Transverse colon (tissue), 3 donors: Measurements from ENCODE around the gene SOX12.

Experiments
- EP300 ChIP-seq: sonication (generic); formaldehyde crosslinking; IDR thresholded peaks from one replicate; pipeline ENCODE4 v1.6.1; 2017; ENCODE audit warnings: antibody characterized with exemption, low read depth
- POLR2A ChIP-seq: fragments of 450-650 bp; IDR thresholded peaks from one replicate; pipeline ENCODE4 v1.6.1; 2016; ENCODE audit warnings: antibody characterized with exemption, mild to moderate bottlenecking, moderate library complexity
- TF ChIP-seq, protein P1 (sequence below), 5 experiments: fragments of 200-600 bp in 3 of 5; fragments of 450-650 bp in 2 of 5; sonication (generic) in 3 of 5; IDR thresholded peaks; 1 replicate in 2 of 5; 2 replicates in 3 of 5; pipeline ENCODE4 v1.5.1; 2016 to 2017; ENCODE audit warnings: antibody characterized with exemption in 5 of 5, inconsistent platforms in 3 of 5, mild to moderate bottlenecking in 2 of 5, moderate library complexity in 1 of 5

DNA sequence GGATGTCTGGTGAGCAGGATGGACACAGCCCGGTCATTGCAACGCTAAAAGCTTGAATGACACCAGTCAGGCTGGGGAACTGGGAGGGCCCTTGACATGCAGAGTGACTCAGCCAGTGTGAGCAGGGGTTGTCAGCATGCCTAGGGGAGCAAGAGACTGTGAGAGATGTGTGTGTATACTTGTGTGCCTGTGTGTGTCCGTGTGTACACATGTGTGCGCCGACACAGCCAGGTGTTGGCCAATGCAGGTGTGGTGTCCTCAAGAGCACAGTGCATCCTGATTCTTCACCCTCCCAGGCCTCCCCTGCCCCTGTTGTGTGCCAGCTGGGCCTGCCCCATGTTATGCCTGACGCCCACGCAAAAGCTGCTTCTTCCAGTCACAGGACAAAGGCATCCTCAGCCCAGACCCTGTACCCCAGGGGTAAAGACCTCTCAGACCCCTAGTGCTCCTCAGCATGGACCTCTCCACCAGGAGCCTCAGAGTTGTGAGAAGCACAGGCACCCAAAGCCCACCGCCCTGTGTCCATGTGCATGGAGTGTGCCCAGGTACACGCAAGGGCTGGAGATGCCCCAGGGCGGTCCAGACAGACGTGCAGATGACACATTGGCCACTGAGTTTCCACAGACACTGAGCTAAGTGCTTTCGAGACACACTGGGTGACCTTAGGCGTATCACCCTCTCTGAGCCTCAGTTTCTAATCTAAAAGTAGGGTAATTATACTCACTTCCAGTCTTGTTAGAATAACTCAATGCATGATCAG, 38.1 kb downstream of the SOX12 start:
- TF ChIP-seq, protein P1, sequence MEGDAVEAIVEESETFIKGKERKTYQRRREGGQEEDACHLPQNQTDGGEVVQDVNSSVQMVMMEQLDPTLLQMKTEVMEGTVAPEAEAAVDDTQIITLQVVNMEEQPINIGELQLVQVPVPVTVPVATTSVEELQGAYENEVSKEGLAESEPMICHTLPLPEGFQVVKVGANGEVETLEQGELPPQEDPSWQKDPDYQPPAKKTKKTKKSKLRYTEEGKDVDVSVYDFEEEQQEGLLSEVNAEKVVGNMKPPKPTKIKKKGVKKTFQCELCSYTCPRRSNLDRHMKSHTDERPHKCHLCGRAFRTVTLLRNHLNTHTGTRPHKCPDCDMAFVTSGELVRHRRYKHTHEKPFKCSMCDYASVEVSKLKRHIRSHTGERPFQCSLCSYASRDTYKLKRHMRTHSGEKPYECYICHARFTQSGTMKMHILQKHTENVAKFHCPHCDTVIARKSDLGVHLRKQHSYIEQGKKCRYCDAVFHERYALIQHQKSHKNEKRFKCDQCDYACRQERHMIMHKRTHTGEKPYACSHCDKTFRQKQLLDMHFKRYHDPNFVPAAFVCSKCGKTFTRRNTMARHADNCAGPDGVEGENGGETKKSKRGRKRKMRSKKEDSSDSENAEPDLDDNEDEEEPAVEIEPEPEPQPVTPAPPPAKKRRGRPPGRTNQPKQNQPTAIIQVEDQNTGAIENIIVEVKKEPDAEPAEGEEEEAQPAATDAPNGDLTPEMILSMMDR (IDR thresholded peaks at IDR 0.05): no peak
- TF ChIP-seq POLR2A (no peak), EP300 (no peak)
